GM21447 (cell line): Measurements from ENCODE around the gene TMEM54.
"Not testable (repeated sequence)": the region's sequence is repeated elsewhere in the genome, so short reads cannot be mapped to it uniquely, and the experiment has no call there.

Experiments used
- ATAC-seq: cut with Tn5 transposase; IDR thresholded peaks from one replicate; pipeline ENCODE4 v1.9.1; 2021; ENCODE audit not compliant: unreplicated experiment

TMEM54 gene

DNA sequence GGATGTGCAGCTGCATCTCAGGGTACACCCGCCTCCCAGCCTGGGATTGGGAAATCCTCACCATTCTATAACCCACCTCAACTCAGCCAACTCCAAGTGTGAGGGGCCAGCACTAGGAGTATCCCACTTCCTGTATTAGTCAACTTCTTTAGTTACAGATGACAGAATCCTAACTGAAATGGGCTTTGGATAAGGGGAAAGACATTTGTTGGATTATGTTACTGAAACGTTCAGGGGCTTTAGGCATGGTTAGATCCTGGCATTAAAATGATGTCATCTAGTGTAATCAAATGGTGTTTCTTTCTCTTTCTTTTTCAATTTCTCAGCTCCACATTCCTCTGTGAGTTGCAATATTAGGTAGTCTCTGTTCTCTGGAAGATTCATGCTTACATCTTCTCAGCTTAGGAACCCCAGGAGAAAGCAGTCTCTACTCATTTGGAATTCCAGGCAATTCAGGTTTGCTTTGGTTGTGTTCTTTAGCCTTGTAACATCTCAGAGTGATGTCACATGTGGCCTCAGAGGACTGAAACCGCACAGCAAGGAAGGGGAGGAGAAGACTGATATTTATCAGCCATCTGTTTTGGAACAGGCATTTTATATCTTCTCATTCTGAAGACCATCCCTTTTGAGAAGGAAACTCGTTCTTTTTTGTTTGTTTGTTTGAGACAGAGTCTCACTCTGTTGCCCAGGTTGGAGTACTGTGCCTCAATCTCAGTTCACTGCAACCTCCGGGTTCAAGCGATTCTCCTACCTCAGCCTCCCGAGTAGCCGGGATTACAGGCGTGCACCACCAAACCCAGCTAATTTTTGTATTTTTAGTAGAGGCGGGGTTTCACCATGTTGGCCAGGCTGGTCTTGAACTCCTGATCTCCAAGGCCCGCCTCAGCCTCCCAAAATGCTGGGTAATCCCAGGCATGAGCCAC is 18.9 kb upstream of the TMEM54 start:
- no peak for ATAC-seq

DNA sequence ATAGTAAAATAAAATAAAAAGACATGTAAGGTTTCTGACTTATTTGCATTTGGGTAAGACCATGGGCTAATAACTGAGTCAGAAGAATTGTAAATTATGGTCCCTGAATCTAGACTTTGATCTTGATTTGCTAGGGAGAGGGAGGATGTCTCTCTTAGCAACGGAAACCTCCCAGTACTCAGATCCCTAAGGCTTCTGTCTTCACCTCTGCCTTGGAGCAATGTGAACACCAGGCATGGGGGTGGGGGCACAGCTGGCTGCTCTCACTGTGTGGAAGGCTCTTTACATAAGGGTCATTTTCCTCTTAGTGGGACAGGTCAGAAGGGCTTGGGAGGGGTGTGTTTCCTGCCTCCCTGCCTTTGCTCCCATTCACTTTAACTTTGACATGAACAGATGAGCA is 17.0 kb upstream of the TMEM54 start:
- no peak for ATAC-seq

DNA sequence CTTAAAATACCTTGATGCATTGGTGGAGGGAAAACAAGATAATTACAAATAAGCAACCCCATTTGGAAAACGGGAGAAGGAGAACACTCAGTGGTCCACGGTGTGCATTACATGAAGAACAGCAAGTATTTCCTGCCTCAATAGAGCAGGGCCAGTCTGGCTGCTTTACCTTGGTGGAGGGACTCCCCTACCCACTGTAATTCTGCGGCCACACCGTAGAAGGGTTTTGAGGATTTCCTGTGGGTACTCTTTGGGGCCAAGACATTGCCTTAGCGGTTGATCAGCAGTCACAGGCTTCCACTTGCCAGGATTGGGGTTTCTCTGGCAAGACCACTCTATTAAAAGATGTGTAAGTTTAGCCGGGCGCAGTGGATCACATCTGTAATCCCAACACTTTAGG is 16.3 kb upstream of the TMEM54 start:
- ATAC-seq, result no peak

DNA sequence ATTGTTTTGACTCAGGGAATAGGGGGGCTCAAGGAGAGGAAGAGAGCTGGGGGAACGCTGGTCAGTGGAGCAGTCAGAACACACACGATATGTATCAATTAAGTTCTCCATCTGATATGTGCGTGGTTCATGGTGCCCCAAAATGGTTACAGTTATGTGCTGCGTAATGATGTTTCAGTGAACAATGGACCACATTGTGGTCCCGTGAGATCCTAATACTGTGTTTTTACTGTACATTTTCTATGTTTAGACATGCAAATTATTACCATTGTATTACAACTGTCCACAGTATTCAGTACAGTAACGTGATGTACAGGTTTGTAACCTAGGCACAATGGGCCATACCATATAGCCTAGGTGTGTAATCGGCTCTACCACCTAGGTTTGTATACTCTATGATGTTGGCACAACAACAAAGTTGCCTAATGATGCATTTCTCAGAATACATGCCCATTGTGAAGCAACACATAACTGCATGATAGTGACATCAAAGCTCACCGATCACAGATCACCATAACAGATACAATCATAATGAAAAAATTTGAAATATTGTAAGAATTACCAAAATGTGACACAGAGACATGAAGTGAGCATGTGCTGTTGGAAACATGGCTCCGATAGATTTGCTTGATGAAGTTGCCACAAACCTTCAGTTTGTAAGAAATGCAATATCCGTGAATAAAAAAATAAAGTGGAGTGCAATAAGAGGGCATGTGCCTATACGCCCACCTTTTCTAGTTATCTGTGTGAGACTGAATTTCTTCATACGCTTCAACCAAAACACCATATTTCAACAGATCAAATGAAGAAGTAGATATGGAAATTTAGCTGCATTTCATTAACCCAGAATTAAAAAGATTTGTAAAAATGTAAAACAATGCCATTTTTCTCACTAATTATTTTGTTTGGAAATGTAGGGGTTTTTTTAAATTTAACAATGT is 14.8 kb upstream of the TMEM54 start:
- no peak for ATAC-seq

DNA sequence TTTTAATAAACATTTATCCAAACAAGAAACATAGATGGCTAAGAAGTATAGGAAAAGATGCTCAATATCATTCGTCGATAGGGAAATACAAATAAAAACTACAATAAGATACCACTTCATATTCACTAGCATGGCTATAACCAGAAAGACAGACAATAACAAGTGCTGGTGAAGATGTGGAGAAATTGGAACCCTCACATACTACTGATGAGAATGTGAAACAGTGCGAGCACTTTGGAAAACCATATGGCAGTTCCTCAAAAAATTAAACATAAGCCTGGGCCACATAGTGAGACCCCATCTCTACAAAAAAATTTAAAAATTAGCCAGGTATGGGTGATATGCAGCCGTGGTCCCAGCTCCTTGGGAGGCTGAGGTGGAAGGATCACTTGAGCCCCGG is 9.1 kb upstream of the TMEM54 start:
- ATAC-seq, result no peak

DNA sequence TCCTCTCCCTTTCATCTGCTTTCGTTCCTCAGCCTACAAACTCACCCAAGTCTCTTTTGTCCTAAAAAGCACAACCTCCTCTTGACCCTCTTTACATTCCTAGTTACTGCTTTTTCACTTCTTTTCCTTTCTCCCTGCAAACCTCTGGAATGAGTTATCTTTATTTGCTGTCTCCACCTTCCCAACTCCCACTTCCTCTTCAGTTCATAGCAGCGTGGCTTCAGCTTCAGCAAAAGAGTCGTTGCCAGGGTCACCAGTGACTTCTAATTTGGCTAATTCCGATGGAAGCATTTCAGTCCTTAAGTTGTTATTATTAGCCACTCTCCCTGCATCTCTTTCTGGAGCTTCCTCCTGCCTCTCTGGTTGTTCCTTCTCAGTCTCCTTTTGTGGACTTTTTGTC is 6.2 kb upstream of the TMEM54 start:
- ATAC-seq, result no peak

DNA sequence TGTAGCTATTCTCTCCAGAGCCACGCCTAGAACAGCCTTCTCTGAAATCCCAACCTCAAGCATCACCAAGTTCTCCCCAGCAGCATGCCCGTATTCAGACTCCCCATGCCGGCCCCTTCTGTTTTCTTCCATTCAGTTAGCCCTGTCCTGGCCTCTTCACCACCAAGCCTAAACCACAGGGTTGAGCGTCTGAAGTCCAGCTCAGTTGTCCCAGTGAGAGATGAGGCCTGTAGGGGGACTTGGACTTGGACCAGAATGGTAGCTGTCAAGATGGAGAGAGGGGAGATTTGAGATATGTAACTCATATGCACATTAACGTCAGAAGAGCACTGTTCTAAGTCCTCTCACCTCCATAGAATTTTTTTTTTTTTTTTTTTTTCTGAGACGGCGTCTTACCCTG is 5.5 kb upstream of the TMEM54 start:
- no peak for ATAC-seq

DNA sequence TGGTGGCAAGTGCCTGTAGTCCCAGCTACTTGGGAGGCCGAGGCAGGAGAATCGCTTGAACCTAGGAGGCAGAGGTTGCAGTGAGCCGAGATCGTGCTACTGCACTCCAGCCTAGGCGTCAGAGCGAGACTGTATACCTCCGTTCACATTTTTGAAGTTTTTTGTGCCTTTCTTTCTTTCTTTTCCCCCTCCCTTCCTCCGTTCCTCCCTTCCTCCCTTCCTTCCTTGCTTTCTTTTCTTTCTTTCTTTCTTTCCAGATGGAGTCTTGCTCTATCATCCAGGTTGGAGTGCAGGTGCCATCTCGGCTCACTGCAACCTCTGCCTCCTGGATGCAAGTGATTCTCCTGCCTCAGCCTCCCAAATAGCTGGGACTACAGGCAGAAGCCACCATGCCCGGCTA is 4.4 kb upstream of the TMEM54 start:
- ATAC-seq, result not testable (repeated sequence)

DNA sequence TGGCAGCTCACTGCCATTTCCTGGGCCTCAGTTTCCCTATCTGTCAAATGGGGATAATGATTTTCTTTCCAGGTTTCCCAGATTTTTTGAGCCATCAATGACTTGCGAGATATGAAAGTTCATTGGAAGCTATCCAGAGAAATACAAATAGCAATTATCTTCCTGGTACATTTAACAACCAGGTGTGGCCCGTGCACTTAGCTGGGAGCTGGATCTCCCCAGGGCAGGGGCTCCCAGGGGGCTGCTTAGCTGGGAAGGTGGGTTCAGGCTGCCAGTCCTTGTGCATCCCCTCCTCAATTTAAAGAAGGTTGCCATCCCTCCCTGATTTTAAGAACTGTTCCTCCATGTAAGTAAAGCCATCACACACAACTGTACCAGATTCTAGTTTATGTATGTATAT is 3.6 kb upstream of the TMEM54 start:
- no peak for ATAC-seq

DNA sequence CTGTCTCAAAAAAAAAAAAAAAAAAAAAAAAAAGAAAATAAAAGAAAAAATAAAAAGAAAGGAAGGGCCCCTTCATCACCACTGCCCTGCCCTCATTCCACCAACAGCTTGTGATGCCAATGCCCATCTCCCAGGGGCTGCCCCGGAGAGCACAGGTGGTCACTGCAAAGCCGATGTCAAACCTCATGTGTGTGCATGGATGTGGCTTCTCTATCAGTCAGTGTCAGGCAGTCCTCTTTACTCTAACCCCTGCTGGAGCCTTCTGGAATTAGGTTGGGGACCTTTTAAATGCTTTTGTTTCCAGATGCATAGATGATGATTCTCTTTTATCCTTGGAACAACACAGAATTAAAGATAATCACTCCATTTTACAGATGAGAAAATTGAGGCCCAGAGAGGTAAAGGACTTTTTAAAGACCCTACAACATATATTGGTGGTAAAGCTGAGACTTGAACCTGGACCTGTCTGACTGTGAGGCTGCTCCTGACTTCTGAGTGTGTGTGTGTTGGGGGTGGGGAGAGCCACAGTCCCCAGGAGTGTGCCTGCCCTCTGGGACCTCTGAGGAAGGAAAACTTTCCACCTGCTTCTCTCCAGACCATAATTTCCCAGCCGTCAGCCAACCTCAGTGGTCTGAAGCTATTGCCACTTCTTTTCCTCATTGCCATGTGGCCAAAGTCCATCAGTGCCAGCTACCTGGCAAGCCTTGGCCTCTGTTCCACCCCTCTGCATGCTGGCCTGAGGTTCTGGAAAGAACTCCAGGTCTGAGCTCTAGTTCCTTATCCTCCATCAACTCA is 3.0 kb upstream of the TMEM54 start:
- ATAC-seq, result no peak

DNA sequence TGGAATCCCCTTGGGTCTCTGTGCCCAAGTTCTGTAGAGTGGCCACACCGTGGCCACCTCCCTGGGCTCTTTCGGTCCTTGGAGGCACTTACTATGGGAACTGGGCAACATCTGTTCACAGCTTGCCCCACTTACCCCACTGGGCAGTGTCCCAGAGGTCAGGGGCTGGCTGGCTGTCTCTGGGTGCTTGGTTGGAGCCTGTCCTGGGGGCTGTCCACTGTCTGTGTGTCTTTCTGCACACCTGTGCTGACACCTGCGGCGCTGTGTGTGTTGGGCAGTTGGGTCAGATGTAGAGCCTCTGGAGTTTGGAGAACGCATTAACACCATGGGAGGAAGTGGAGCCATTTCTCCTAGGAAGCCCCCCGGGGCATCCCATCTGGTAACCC is 1.3 kb upstream of the TMEM54 start:
- ATAC-seq, result no peak

DNA sequence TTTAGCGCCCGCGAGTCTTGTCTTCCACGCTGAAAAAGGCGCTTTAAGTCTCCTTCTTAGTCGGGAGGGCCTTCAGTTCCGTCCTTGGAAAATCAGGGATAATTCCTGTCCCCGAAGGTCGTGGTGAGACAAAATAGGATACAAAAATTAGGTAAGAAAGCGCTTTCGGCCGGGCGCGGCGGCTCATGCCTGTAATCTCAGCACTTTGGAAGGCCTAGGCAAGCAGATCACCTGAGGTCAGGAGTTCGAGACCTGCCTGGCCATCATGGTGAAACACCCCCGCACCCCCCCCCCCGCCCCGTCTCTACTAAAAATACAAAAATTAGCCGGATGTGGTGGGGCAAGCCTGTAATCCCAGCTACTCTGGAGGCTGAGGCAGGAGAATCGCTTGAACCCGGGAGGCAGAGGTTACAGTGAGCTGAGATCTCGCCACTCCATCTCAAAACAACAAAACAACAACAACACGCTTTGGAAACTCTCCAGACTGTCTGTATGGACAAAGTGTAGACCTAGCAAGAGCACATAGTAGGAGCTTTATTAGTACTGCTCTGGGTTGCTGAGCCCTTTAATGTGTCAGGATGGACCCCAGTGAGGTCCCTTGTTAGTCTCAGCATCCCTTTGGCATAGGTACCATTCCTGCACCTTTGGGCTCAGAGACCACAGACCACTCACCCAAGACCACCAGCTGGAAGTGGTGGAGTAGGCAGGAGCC is 790 bp upstream of the TMEM54 start:
- no peak for ATAC-seq

DNA sequence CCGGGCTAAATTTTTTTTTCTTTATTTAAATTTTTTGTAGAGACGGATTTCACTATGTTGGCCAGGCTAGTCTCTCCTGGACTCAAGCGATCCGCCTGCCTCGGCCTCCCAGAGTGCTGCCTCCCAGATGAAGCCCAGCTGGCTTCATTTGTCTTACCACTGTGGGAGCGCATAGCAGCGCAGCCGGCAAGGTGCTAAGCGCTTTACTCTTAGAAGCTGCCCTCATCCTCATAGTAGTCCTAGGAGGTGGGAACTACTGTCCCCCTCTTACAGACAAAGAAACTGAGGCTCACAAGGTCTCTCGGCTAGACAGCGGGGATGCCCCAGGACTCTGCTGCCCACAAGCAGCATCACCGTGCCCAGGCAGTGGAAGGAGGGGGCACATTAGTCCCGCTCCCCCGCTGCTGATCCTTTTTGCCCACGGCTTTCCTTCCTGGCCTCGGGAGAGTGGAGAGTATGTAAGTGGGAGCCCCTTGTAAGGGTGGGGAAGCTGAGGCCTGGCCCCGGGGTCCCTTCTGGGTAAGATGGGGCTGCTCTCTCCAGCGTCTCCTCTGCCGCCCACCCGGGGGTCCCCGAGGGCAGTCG is 726 bp downstream of the TMEM54 start:
- ATAC-seq, result no peak

DNA sequence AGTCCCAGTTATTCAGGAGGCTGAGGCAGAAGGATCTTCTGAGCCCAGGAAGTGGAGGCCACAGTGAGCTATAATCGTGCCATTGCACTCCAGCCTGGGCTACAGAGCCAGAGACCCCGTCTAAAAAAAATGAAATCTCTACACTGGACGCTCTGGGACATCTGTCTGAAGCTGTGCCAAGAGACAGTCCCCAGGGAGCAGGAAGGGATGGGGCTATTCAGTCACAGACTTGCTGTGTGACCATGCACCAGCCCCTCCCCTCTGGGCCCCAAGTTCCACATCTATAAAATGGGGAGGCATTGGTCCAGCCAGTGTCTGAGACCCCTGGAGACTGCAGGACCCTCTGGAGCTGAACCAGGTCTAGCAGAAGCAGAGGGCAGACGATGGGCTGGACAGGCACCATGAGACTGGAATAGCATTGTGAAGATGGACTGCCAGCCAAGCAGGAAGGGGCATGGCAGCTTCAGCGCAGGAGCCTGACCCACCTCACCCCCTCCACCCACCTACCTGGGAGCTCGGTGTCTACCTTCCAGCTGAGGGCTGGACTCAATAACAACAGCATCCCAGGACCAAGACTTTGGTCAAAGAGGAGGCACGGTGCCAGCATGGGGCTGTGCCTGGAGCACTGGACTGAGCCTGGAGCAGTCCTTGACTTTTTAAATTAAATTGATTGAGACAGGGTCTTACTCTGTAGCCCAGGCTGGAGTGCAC is 1.4 kb downstream of the TMEM54 start:
- ATAC-seq, result no peak

DNA sequence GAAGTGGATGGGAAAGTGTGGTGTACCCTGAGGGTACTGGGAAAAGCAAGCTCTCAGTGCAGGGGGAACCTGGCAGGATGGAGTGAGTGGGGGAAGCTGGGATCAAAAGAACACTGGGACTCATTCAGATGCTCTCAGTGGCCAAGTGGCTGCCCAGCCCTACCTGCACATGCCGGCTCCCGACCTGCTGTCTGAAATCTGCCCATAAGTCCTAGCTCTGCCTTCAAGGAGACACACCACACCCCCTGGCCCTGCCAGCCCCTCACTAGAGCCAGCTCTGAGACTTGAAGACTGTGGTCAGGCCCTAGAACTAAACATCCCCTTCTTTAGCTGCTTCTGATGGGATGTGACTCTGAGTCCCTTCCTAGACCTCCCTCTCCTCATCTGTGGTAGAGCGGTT is 2.2 kb downstream of the TMEM54 start:
- no peak for ATAC-seq

DNA sequence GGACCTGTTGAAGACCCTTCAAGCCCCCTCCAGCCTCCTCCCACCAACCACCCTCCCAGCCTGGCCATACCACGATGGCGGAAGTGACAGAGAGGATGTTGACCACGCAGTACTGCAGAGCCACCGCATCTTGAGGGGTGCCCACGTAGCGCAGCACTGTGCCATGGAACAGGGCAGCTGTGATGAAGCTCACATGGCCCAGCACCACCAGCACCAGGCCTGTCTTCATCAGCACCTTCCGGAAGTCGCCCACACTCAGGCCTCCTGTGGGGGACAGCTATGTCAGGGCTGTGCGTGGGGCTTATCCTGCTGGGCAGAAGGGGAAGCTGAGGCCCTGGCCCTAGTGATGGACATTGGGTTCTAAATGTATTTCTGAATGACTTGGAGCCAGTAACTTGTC is 3.1 kb downstream of the TMEM54 start:
- ATAC-seq, result no peak

DNA sequence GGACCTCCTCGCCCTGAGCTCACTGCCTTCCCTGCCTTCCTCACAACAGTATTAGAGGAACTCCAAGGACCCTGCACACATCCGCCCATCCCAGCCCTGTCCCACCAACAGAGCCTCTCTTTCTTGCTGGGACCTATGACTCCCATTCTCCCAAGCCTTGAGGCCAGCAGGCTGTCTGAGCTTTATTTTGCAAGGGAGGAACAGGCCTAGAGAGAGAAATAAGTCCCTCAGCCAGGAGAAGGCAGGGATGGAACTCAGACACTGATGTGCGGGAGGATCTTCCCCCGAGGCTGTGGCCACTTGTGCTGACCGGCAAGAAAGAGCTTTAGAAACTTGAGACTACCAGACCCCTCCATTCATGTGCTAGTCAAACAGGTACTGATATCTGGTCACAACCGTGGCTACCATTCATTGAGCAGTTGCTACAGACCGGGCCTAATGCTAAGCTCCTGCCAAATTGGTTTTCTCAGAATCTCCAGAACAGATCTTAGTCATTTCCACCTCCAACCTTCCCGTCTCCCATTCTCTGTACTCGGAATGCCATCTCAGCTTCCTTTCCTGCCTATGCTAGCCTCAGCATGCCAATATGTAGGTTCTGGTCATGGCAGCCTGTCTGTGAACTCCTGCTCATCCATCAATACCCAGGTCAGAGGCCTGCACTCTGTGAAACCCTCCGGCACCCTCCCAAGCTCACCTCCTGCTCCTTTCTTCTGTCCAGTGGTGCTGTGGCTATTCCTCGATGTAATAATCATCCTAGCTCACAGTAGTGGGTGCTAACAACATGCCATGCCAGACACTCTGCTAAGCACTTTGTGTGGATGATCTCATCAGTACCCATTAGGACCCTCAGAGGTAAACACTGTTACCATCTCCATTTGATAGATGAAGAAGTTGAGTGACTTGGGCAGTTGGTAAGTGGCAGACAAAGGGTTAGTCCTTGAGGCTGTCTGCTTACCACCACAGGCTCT is 3.8 kb downstream of the TMEM54 start:
- no peak for ATAC-seq

DNA sequence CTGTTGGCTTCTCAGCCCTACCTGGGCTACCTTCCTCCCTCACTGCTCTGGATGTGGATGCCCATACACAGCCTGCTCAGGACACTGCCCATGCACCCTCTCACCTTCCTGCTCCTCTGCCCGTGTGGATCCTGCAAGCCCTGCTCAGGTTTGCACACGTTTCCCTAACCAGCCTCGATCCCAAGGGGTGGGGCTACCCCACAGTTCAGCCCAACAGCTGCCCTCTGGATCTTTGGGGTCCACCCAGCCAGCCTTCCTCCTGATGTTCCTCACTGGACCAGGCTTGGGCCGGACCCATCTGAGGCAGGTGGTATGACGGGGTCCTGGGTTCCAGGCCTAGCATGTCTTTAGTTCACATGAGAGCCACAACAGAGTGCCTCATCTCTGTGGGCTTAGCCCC is 4.7 kb downstream of the TMEM54 start:
- no peak for ATAC-seq
